ENCODE results near the gene TMEM120A. TPM values are rescaled to one million over a fixed set of nuclear protein-coding genes. Genes with fewer than 3 reads are reported as not detected.

TMEM120A gene
- total and polyA plus RNA-seq, 10 of the 15 experiments (the other 5 are each of a cell fraction or from before 2014, with no cell fraction given), result 0.43 to 86.6 (median 18.5) TPM

DNA sequence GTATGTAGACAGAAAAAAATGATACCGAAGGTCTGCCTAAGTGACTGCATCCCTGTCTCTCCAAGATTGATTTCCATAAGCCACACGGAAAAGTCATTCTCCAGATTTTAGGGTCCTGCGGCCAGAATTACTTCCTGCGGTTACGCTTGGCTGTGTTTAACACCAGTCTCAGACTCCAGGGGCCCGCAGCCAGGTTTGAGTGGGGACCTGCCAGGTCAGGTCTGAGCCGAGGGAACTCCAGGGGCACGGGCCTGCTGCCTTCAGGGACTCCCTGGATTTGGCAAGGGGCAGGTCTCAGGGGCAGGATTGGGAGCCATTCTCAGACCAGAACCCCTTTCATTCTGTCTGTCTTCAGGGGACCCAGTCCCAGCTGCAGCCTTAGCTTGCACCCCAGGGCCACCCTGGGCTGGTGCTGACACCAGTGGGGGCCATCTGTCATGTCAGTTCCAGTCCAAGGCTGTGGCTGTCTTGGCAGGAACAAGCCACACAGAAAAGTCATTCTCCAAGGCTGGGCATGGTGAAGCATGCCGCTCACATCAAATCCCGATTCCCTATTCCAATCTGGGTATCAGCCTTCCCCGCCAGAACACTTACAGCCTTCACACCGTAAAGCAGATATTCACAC lies 39.0 kb downstream of the TMEM120A start (continued):
- TF ChIP-seq, protein P1, sequence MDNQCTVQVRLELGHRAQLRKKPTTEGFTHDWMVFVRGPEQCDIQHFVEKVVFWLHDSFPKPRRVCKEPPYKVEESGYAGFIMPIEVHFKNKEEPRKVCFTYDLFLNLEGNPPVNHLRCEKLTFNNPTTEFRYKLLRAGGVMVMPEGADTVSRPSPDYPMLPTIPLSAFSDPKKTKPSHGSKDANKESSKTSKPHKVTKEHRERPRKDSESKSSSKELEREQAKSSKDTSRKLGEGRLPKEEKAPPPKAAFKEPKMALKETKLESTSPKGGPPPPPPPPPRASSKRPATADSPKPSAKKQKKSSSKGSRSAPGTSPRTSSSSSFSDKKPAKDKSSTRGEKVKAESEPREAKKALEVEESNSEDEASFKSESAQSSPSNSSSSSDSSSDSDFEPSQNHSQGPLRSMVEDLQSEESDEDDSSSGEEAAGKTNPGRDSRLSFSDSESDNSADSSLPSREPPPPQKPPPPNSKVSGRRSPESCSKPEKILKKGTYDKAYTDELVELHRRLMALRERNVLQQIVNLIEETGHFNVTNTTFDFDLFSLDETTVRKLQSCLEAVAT (IDR thresholded peaks at IDR 0.05), result no peak
- TF ChIP-seq SMC3 (IDR thresholded peaks at IDR 0.05; ENCODE audit: borderline replicate concordance, low read length) (no peak), BCLAF1 (IDR thresholded peaks at IDR 0.05) (no peak), WRNIP1 (IDR thresholded peaks at IDR 0.05; ENCODE audit: borderline replicate concordance, low read depth, low read length) (no peak)

- Histone ChIP-seq H2AFZ (ENCODE audit: control insufficient read depth, low read depth, low read length) (no peak overlapping the region), H3K4me3 (no peak overlapping the region), H3K27ac (ENCODE audit: control insufficient read depth, insufficient read depth) (no peak overlapping the region), H3K4me1 (ENCODE audit: control insufficient read depth, insufficient read depth, low read length) (no peaks in the 10 kb centered on the region), H3K4me2 (ENCODE audit: control insufficient read depth, insufficient read depth) (no peak overlapping the region), H3K9ac (ENCODE audit: control insufficient read depth, insufficient read depth, low read length) (no peak overlapping the region), H3K27me3 (replicated peaks in 1 of 2; ENCODE audit: control insufficient read depth in 2 of 2, insufficient read depth in 2 of 2, low read length in 1 of 2) (no peaks in the 10 kb centered on the region), H3K36me3 (ENCODE audit: control insufficient read depth in 2 of 2, insufficient read depth in 2 of 2, low read length in 1 of 2) (peaks cover 4 to 6% of the 10 kb centered on the region in 2 experiments; a peak in 3 of 4 replicates), H3K79me2 (ENCODE audit: control insufficient read depth, insufficient read depth, low read length) (no peaks in the 10 kb centered on the region), H3K9me3 (replicated peaks; ENCODE audit: control insufficient read depth, insufficient read depth, low read length) (no peaks in the 10 kb centered on the region), H4K20me1 (ENCODE audit: control insufficient read depth, insufficient read depth) (no peaks in the 10 kb centered on the region)
- in situ Hi-C loops (cut with MboI) (no loop called here), intact Hi-C loops (cut with micrococcal nuclease; ENCODE audit: unreplicated experiment) (no loop called here)
- ChIA-PET POLR2A (no interaction called here), CTCF (no interaction called here), RAD21 (ENCODE audit: unreplicated experiment) (interaction anchor here (2.1 kb wide), 1 partner anchor 25 kb away, joined by 5 read pairs; no protein-coding TSS in a partner anchor), SMC1A (ENCODE audit: uncharacterized antibody, unreplicated experiment) (no interaction called here)
- 87% methylated on average over 11 of the region's 11 CpGs for WGBS (ENCODE audit: insufficient coverage, insufficient replicate concordance, low lambda C conversion rate, missing lambda C conversion rate)
- no peak for DNase-seq (ENCODE audit: low read depth, low spot score)
- FAIRE-seq, result no peak
- ATAC-seq, result no peak
- no TSS peak for BruUV-seq (replicated peaks)
- no peak for TF ChIP-seq PAX5 (IDR thresholded peaks at IDR 0.05; ENCODE audit: borderline replicate concordance, low read depth, low read length)
- TF ChIP-seq ELK1 (IDR thresholded peaks at IDR 0.05; ENCODE audit: low read depth, low read length), result no peak
- TF ChIP-seq E2F4 (IDR thresholded peaks at IDR 0.05; ENCODE audit: low read depth, low read length), result no peak
- no peak for TF ChIP-seq IRF5 (IDR thresholded peaks at IDR 0.05; ENCODE audit: borderline replicate concordance)
- TF ChIP-seq BCL11A (IDR thresholded peaks at IDR 0.05; ENCODE audit: low read depth, low read length), result no peak
- TF ChIP-seq YY1 (IDR thresholded peaks at IDR 0.05; ENCODE audit: low read depth, low read length), result no peak
- no peak for TF ChIP-seq SIN3A (IDR thresholded peaks at IDR 0.05; ENCODE audit: low read depth, low read length)
Observed at GRCh38 chr7:75953931-75954330, 40.5 kb downstream of the TMEM120A start.

All from GM12878 (cell line).